Upper lobe of left lung (tissue), 6 donors: Measurements from ENCODE around the gene EPN1. TPM values are rescaled to one million over a fixed set of nuclear protein-coding genes. Genes with fewer than 3 reads are reported as not detected.
A peak's percentile ranks its signal among the peaks of the same experiment; 100 is the strongest.

ENCODE experiments used
- ATAC-seq, 2 donors: fragments of 200-7000 bp; cut with Tn5 transposase; one replicate each; pipeline ENCODE4 v1.9.1; 2022; ENCODE audit warnings: mild to moderate bottlenecking in 2 of 2, moderate library complexity in 2 of 2; ENCODE audit not compliant: low FRiP score in 2 of 2
- DNase-seq, 2 donors: peaks; one replicate each; pipeline ENCODE4 v3.0.0-alpha.2; 2019 to 2020
- H3K27ac ChIP-seq, 4 donors: fragments of 200-600 bp; sonication (generic); one replicate each; pipeline ENCODE4 v1.5.1; 2016 to 2019
- H3K27me3 ChIP-seq, 4 donors: fragments of 200-600 bp; sonication (generic); one replicate each; pipeline ENCODE4 v1.5.1; 2017 to 2019
- H3K36me3 ChIP-seq, 4 donors: fragments of 200-600 bp; sonication (generic); one replicate each; pipeline ENCODE4 v1.5.1; 2016 to 2019
- H3K4me1 ChIP-seq, 4 donors: fragments of 200-600 bp; sonication (generic); one replicate each; pipeline ENCODE4 v1.5.1; 2018 to 2019
- H3K4me3 ChIP-seq, 4 donors: fragments of 200-600 bp; sonication (generic); one replicate each; pipeline ENCODE4 v1.5.1; 2017 to 2019; ENCODE audit warnings: mild to moderate bottlenecking in 2 of 4, moderate library complexity in 1 of 4
- H3K9me3 ChIP-seq, 4 donors: fragments of 200-600 bp; sonication (generic); one replicate each; pipeline ENCODE4 v1.5.1; 2018 to 2019
- CTCF ChIP-seq, 6 experiments: fragments of 450-650 bp in 4 of 6; fragments of 200-600 bp in 2 of 6; sonication (generic) in 2 of 6; IDR thresholded peaks; one replicate each; pipeline ENCODE4 v1.5.1; 2016 to 2019; ENCODE audit warnings: antibody characterized with exemption in 6 of 6
- EP300 ChIP-seq, 4 donors: sonication (generic); formaldehyde crosslinking; IDR thresholded peaks; one replicate each; pipeline ENCODE4 v1.5.1; 2017; ENCODE audit warnings: antibody characterized with exemption in 4 of 4, control low read depth in 2 of 4
- POLR2A ChIP-seq, 4 donors: fragments of 450-650 bp; IDR thresholded peaks; one replicate each; pipeline ENCODE4 v1.5.1; 2016 to 2017; ENCODE audit warnings: antibody characterized with exemption in 4 of 4, mild to moderate bottlenecking in 2 of 4
- POLR2AphosphoS5 ChIP-seq, 2 donors: sonication (generic); formaldehyde crosslinking; IDR thresholded peaks; one replicate each; pipeline ENCODE4 v1.5.1; 2017; ENCODE audit warnings: antibody characterized with exemption in 2 of 2
- WGBS, 2 donors: methylation state at CpG; one replicate each; pipeline ENCODE4 v1.1.5; 2017 to 2018; 5-methylcytosine and 5-hydroxymethylcytosine counted together
- total RNA-seq, 6 donors: library from RNA; depleted of rRNA in 4 of 6; stranded (reverse); fragments of >200 nt in 4 of 6; gene quantifications; one replicate each; pipeline versions ENCODE4 v1.1.0 to v1.2.1, GENCODE V29; 2016 to 2021
- donor health status: DM: no; HTN: no; CAD: no; lungs with moderate emphysema.
- donor health status: DM: no; HTN: yes; CAD: no; lungs with severe emphysema.

EPN1 gene
- total RNA-seq, 6 donors from 2014 or later, result 59.7 to 357 (median 126) TPM

DNA sequence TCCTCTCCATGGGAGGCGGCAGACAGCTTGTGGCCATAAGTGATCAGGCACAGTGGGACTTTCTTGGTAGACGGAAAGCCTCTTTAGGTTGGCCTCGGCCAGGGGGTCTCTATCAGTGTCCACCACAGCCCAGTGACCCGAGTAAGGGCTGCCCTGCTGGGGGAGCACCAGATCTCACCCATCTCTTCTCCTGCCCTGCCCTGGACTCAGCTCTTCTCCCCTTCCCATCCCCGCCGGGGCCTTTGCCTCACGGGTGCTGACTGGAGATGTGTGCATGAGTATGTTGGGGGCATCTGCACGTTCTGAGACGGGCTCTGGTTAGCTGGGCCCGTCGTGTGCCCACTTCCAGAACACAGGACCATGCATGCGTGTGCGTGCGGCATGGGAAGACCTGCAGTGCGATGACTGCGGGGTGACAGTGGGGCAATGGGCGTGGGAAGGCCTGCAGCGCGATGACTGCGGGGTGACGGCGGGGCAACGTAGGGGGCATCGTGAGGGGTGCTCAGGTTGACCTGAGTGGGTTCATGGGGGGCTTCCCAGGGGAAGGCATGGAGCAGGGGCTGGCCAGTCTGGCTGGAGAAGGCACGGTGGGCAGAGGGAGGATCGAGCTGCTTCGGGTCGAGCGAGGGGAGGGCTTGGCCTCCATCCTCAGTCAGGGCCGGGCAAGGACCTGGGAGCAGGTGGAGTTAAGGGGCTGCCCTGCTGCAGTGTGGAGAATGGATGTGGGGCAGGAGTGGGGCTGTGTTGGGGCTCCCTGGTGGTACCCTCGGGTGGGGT is 15.9 kb downstream of the EPN1 start:
- no peak overlapping the region for H3K4me3 ChIP-seq

DNA sequence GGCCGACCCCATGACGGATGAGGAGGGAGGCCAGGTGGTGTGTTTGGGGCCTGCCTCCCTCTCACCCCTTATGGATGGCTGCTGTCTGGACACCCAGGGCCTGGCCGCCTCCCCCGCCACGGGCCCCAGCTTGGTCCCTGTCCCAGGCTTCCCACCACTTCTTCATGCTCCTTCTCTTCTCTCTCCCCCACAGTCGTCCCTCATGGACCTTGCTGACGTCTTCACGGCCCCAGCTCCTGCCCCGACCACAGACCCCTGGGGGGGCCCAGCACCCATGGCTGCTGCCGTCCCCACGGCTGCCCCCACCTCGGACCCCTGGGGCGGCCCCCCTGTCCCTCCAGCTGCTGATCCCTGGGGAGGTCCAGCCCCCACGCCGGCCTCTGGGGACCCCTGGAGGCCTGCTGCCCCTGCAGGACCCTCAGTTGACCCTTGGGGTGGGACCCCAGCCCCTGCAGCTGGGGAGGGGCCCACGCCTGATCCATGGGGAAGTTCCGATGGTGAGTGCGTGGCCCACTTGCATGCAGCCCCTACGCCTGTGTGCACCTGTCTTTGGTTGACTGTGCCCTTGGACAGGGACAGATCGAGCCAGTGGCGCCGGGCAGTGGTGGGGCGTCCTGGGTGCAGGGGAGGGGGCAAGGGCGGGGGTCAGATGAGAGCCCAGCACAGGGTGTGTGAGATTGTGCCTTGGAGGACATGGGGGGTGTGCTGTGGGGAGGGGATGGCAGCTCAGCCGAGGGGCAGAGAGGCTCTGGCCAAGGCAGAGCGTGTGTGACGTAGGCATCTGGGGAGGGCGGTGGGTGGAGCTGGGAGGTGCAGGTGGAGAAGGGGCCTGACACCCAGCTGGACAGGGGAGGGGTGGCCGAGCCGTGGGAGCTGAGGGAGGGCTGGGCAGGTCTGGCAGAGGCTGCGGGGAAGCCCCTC is 16.8 kb downstream of the EPN1 start:
- ATAC-seq (no peak), DNase-seq (peak in 1 of 2 donors; percentile 61)
- Histone ChIP-seq H3K36me3 (peaks cover 56 to 99% (median 92%) of the 10 kb centered on the region in 4 donors), H3K27me3 (no peaks in the 10 kb centered on the region), H3K4me3 (no peak overlapping the region), H3K9me3 (no peaks in the 10 kb centered on the region), H3K4me1 (peaks cover 0 to 4% (median 0%) of the 10 kb centered on the region in 4 donors), H3K27ac (no peak overlapping the region)
- TF ChIP-seq EP300 (IDR thresholded peaks at IDR 0.05), result no peak
- no peak for TF ChIP-seq POLR2AphosphoS5 (IDR thresholded peaks at IDR 0.05)
- TF ChIP-seq POLR2A (IDR thresholded peaks at IDR 0.05), result no peak
- no peak for TF ChIP-seq CTCF (IDR thresholded peaks at IDR 0.05)
- WGBS, 2 donors, result 93 to 96% methylated on average over 22 to 31 of the region's 31 CpGs

More for the DNA sequence above, 15.9 kb downstream of the EPN1 start:
- Histone ChIP-seq H3K4me1 (peaks cover 0 to 7% (median 2%) of the 10 kb centered on the region in 4 donors), H3K9me3 (no peaks in the 10 kb centered on the region), H3K27me3 (no peaks in the 10 kb centered on the region), H3K27ac (no peak overlapping the region), H3K36me3 (peaks cover 54 to 99% (median 90%) of the 10 kb centered on the region in 4 donors)
- 96% methylated on average over 26 to 31 of the region's 31 CpGs for WGBS, 2 donors
- DNase-seq (peak in 1 of 2 donors; percentile 59), ATAC-seq (no peak)
- no peak for TF ChIP-seq CTCF (IDR thresholded peaks at IDR 0.05)

DNA sequence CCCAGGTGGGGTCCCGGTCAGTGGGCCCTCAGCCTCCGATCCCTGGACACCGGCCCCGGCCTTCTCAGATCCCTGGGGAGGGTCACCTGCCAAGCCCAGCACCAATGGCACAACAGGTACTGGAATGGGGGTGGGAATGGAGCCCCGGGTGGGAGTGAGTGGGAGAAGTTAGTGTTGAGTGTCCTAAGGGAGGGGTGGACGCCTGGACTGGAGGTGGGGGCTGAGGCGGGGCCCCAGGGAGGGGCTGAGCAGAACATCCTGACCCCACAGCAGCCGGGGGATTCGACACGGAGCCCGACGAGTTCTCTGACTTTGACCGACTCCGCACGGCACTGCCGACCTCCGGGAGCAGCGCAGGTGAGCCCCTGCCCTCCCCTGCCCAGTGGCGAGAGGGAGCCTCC is 17.7 kb downstream of the EPN1 start:
- no peak overlapping the region for H3K27ac ChIP-seq
- DNase-seq (peak in 1 of 2 donors; percentile 62), ATAC-seq (no peak)
- WGBS, 2 donors, result 96 to 100% methylated on average over 8 to 19 of the region's 19 CpGs
- H3K9me3 ChIP-seq, result no peaks in the 10 kb centered on the region
- no peak for TF ChIP-seq POLR2AphosphoS5 (IDR thresholded peaks at IDR 0.05)
- TF ChIP-seq EP300 (IDR thresholded peaks at IDR 0.05), result no peak
- TF ChIP-seq CTCF (IDR thresholded peaks at IDR 0.05), result no peak
- TF ChIP-seq POLR2A (IDR thresholded peaks at IDR 0.05), result no peak
- H3K36me3 ChIP-seq, result peaks cover 56 to 100% (median 90%) of the 10 kb centered on the region in 4 donors
- H3K27me3 ChIP-seq, result no peaks in the 10 kb centered on the region
- H3K4me3 ChIP-seq, result no peak overlapping the region
- H3K4me1 ChIP-seq, result no peaks in the 10 kb centered on the region

- ATAC-seq (no peak), DNase-seq (peak in 1 of 2 donors; percentile 71)
- Histone ChIP-seq H3K36me3 (peaks cover 56 to 100% (median 87%) of the 10 kb centered on the region in 4 donors), H3K4me1 (no peaks in the 10 kb centered on the region), H3K9me3 (no peaks in the 10 kb centered on the region), H3K27me3 (no peaks in the 10 kb centered on the region), H3K4me3 (no peak overlapping the region), H3K27ac (no peak overlapping the region)
- TF ChIP-seq EP300 (IDR thresholded peaks at IDR 0.05) (no peak), CTCF (IDR thresholded peaks at IDR 0.05) (no peak), POLR2AphosphoS5 (IDR thresholded peaks at IDR 0.05) (no peak), POLR2A (IDR thresholded peaks at IDR 0.05) (no peak)
- WGBS, 2 donors, result 93 to 95% methylated on average over 14 to 16 of the region's 20 CpGs
These were observed 18.4 kb downstream of the EPN1 start for GRCh38 chr19:55693336-55693974.
